Kidney (tissue), 14 donors: ENCODE measurements around the gene STIP1. TPM values are rescaled to one million over a fixed set of nuclear protein-coding genes. Genes with fewer than 3 reads are reported as not detected.
A peak's percentile ranks its signal among the peaks of the same experiment; 100 is the strongest.

Experiments
- DNase-seq, 5 donors: peaks; one replicate each; pipeline ENCODE4 v3.0.0-alpha.2; 2013 to 2020
- FAIRE-seq: peaks from 2 replicates; lab custom pipeline; 2012; peaks lifted over from hg19 to GRCh38; lab: Jason Lieb, UNC
- H3K27ac ChIP-seq, 2 donors: one replicate each; pipeline ENCODE4 v1.7.0; 2013; ENCODE audit warnings: low read depth in 2 of 2, low read length in 2 of 2, inconsistent platforms in 1 of 2
- H3K27me3 ChIP-seq: one replicate; pipeline ENCODE4 v1.7.1; 2013; ENCODE audit warnings: low read length, inconsistent platforms; ENCODE audit not compliant: control insufficient read depth, insufficient read depth
- H3K36me3 ChIP-seq, 3 donors: one replicate each; pipeline versions ENCODE4 v1.7.0 to v1.7.1; 2013; ENCODE audit warnings: low read length in 3 of 3, control low read depth in 1 of 3, inconsistent platforms in 1 of 3; ENCODE audit not compliant: insufficient read depth in 3 of 3, control insufficient read depth in 2 of 3
- H3K4me1 ChIP-seq, 3 donors: one replicate each; pipeline versions ENCODE4 v1.7.0 to v1.7.1; 2013; ENCODE audit warnings: low read length in 3 of 3, inconsistent platforms in 1 of 3, low read depth in 1 of 3; ENCODE audit not compliant: control insufficient read depth in 2 of 3, insufficient read depth in 2 of 3
- H3K4me3 ChIP-seq, 3 donors: one replicate each; pipeline versions ENCODE4 v1.7.0 to v1.8.1; 2013; ENCODE audit warnings: low read length in 3 of 3, control low read depth in 1 of 3, inconsistent platforms in 1 of 3
- H3K9ac ChIP-seq, 3 donors: one replicate each; pipeline versions ENCODE4 v1.7.0 to v1.7.1; 2013; ENCODE audit warnings: low read length in 3 of 3, control low read depth in 1 of 3, inconsistent platforms in 1 of 3
- H3K9me3 ChIP-seq, 3 donors: one replicate each; pipeline versions ENCODE4 v1.7.0 to v1.7.1; 2013; ENCODE audit warnings: low read length in 3 of 3, control low read depth in 1 of 3, inconsistent platforms in 1 of 3; ENCODE audit not compliant: control insufficient read depth in 2 of 3, insufficient read depth in 1 of 3
- intact Hi-C: fragments of 100-400 bp; cut with DNase I; formaldehyde crosslinking; loops from one replicate; pipeline ENCODE4 v1.11.1; 2022
- polyA plus RNA-seq: library from polyadenylated mRNA; stranded (reverse); fragments of 350-450 nt; fragmentation: Illumina TruSeq; extraction: RNeasy Lipid Tissue Mini Kit (QIAGEN cat#74804); gene quantifications from one replicate; pipeline ENCODE4 v1.2.3, GENCODE V29; 2014; ENCODE audit warnings: low read depth, low replicate concordance; ENCODE audit not compliant: insufficient read depth
- total RNA-seq: library from RNA; stranded (reverse); fragmentation: NEBNext Ultra II Directional; extraction: Animal tissue kit (Norgen Biotek cat#: 25700); gene quantifications from one replicate; pipeline ENCODE4 v1.2.1, GENCODE V29; 2021
- TF ChIP-seq, protein P1 (sequence below): IDR thresholded peaks from 3 replicates; pipeline ENCODE4 v1.5.1; 2012; ENCODE audit warnings: mild to moderate bottlenecking, moderate library complexity, borderline replicate concordance; ENCODE audit not compliant: insufficient read depth; ENCODE audit errors: extremely low read depth
- donor health status: control.
- donor health status: control.
- donor health status: control.
- donor health status: control.
- donor health status: control.
- donor health status: DM: yes; HTN: yes; CAD: no.
- donor health status: Normal renal cell carcinoma (clear cell type).

STIP1 gene
- total and polyA plus RNA-seq, 2 donors from 2014 or later, result 81.2 to 86.0 TPM

DNA sequence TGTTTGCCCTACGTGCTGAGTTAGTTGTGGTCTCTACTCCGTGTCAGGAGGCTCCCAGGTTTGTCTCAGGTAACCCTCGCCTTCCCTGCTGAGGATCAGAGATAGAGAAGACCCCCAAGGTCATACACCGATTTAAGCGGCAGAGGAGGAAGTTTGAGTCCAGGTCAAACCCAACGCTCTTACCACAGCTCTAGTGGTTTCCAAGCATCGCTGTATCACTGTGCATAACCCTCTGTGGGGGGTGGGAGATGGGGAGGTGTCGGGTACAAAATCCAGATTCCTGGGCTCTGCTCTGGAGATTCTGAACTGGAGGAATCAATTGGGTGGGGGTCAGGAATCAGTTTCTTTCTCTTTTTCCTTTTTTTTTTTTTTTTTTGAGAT lies 45.0 kb downstream of the STIP1 start:
- Histone ChIP-seq H3K9ac (peak overlapping the region; percentile 62 to 78 (median 68)), H3K9me3 (no peaks in the 10 kb centered on the region), H3K4me3 (peak overlapping the region; percentile 51 to 77 (median 73)), H3K36me3 (no peaks in the 10 kb centered on the region), H3K4me1 (peaks cover 0 to 42% (median 34%) of the 10 kb centered on the region in 3 donors), H3K27ac (peak overlapping the region; percentile 89 to 96), H3K27me3 (no peaks in the 10 kb centered on the region)
- FAIRE-seq (no peak), DNase-seq (no peak)
- intact Hi-C loops, result no loop called here
- TF ChIP-seq, protein P1, sequence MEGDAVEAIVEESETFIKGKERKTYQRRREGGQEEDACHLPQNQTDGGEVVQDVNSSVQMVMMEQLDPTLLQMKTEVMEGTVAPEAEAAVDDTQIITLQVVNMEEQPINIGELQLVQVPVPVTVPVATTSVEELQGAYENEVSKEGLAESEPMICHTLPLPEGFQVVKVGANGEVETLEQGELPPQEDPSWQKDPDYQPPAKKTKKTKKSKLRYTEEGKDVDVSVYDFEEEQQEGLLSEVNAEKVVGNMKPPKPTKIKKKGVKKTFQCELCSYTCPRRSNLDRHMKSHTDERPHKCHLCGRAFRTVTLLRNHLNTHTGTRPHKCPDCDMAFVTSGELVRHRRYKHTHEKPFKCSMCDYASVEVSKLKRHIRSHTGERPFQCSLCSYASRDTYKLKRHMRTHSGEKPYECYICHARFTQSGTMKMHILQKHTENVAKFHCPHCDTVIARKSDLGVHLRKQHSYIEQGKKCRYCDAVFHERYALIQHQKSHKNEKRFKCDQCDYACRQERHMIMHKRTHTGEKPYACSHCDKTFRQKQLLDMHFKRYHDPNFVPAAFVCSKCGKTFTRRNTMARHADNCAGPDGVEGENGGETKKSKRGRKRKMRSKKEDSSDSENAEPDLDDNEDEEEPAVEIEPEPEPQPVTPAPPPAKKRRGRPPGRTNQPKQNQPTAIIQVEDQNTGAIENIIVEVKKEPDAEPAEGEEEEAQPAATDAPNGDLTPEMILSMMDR, result no peak

DNA sequence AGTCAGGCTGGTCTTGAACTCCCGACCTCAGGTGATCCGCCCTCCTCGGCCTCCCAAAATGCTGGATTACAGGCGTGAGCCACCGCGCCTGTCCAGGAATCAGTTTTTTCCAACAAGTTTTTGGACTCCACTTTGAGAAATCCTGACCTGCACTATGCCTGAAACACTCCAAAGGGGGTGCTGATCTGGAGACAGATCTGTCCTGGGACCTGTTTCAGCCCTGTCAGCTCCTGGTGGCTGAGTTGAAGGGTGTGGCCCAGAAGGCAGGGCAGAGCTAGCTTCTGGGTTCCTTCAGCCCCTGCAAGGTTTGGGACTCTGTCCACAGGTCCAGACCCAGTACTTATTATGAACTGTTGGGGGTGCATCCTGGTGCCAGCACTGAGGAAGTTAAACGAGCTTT lies 45.6 kb downstream of the STIP1 start:
- H3K9ac ChIP-seq, result no peak overlapping the region
- DNase-seq, result no peak
- no peak for FAIRE-seq
- intact Hi-C loops, result no loop called here
- no peaks in the 10 kb centered on the region for H3K27me3 ChIP-seq
- peaks cover 0 to 40% (median 34%) of the 10 kb centered on the region in 3 donors for H3K4me1 ChIP-seq
- H3K36me3 ChIP-seq, result no peaks in the 10 kb centered on the region
- TF ChIP-seq, protein P1, result no peak
- H3K27ac ChIP-seq, result no peak overlapping the region
- no peaks in the 10 kb centered on the region for H3K9me3 ChIP-seq
- no peak overlapping the region for H3K4me3 ChIP-seq

DNA sequence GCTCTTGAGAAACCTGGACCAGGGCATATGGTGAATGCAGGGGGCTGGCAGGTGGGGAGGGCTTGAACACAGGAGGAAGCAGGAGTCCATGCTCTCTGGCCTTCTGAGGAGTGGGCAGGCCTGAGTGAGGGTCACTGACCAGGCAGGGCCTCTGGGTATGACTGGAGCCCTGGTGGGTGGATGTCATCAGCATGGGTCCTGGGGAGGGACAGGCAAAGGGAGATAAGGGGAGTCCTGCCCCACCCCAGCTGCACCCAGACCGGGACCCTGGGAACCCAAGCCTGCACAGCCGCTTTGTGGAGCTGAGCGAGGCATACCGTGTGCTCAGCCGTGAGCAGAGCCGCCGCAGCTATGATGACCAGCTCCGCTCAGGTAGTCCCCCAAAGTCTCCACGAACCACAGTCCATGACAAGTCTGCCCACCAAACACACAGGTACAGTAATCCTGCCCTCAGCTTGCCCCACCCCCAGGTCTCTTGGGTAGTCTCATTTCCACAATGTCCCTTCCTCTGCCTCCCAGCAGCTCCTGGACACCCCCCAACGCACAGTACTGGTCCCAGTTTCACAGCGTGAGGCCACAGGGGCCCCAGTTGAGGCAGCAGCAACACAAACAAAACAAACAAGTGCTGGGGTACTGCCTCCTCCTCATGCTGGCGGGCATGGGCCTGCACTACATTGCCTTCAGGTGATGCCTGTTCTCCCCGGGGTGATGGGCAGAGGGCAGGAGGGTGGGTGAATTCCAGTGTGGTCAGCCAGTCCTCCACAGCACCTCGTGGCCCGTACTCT lies 46.4 kb downstream of the STIP1 start:
- TF ChIP-seq, protein P1, result no peak
- Histone ChIP-seq H3K27ac (peak overlapping the region in 1 of 2 donors; percentile 22), H3K36me3 (no peaks in the 10 kb centered on the region), H3K4me3 (no peak overlapping the region), H3K9ac (no peak overlapping the region), H3K9me3 (no peaks in the 10 kb centered on the region), H3K4me1 (peaks cover 0 to 32% (median 26%) of the 10 kb centered on the region in 3 donors), H3K27me3 (no peaks in the 10 kb centered on the region)
- FAIRE-seq, result no peak
- intact Hi-C loops, result no loop called here
- peak in 1 of 5 donors; percentile 73 for DNase-seq
